GM12878 (cell line): ENCODE results near the gene HM13.
"Not testable (repeated sequence)": the region's sequence is repeated elsewhere in the genome, so short reads cannot be mapped to it uniquely, and the experiment has no call there.

Experiments used
- EZH2 ChIP-seq: IDR thresholded peaks from 2 replicates; pipeline ENCODE4 v1.6.1; 2012; ENCODE audit warnings: low read depth, mild to moderate bottlenecking, control low read depth, inconsistent platforms, low read length, borderline replicate concordance; ENCODE audit not compliant: control insufficient read depth
- GABPA ChIP-seq: IDR thresholded peaks from 2 replicates; pipeline ENCODE4 v1.6.1; 2014; ENCODE audit warnings: antibody characterized with exemption, low read depth, mild to moderate bottlenecking, inconsistent platforms
- LARP7 ChIP-seq: fragments of 450-650 bp; IDR thresholded peaks from 2 replicates; pipeline ENCODE4 v1.6.1; 2017; ENCODE audit warnings: mild to moderate bottlenecking
- MTA3 ChIP-seq: IDR thresholded peaks from 2 replicates; pipeline ENCODE4 v1.6.1; 2012; ENCODE audit warnings: low read length, inconsistent platforms, borderline replicate concordance
- PBX3 ChIP-seq: IDR thresholded peaks from 2 replicates; pipeline ENCODE4 v1.6.1; 2011; ENCODE audit warnings: mild to moderate bottlenecking, low read depth, low read length, moderate library complexity; ENCODE audit not compliant: insufficient replicate concordance
- POLR2AphosphoS2 ChIP-seq: IDR thresholded peaks from 2 replicates; pipeline ENCODE4 v1.6.1; 2011; ENCODE audit warnings: low read depth, mild to moderate bottlenecking, low read length, improper control_type of control experiment, moderate library complexity

GRCh38 chr20:31521267-31521666 lies 7.0 kb downstream of the HM13 start:
- not testable (repeated sequence) for TF ChIP-seq LARP7, PBX3, GABPA, POLR2AphosphoS2, MTA3, EZH2
